H9 (cell line): Measurements from ENCODE around the gene UBALD1. TPM values are rescaled to one million over a fixed set of nuclear protein-coding genes. Genes with fewer than 3 reads are reported as not detected.
A peak's percentile ranks its signal among the peaks of the same experiment; 100 is the strongest.

ENCODE experiments used
- DNase-seq: peaks from one replicate; pipeline ENCODE4 v3.0.0-alpha.2; 2017
- H2AFZ ChIP-seq: one replicate; pipeline ENCODE4 v1.6.1; 2013; ENCODE audit warnings: mild to moderate bottlenecking, low read length, control low read depth, moderate library complexity
- H2AK5ac ChIP-seq: 2 replicates; pipeline ENCODE4 v1.6.1; 2013; ENCODE audit warnings: low read length, control low read depth, mixed read lengths; ENCODE audit not compliant: insufficient read length
- H2BK120ac ChIP-seq: one replicate; pipeline ENCODE4 v1.6.1; 2013; ENCODE audit warnings: low read depth, mild to moderate bottlenecking, low read length, control low read depth, inconsistent platforms; ENCODE audit not compliant: poor library complexity, severe bottlenecking
- H2BK12ac ChIP-seq: 2 replicates; pipeline ENCODE4 v1.6.1; 2013; ENCODE audit warnings: low read length, control low read depth, mixed read lengths, low read depth; ENCODE audit not compliant: insufficient read length
- H2BK15ac ChIP-seq: 2 replicates; pipeline ENCODE4 v1.6.1; 2013; ENCODE audit warnings: low read depth, low read length, control low read depth
- H2BK20ac ChIP-seq: one replicate; pipeline ENCODE4 v1.6.1; 2013; ENCODE audit warnings: low read depth, mild to moderate bottlenecking, low read length, control low read depth, inconsistent platforms; ENCODE audit not compliant: poor library complexity, severe bottlenecking
- H2BK5ac ChIP-seq: 2 replicates; pipeline ENCODE4 v1.6.1; 2013; ENCODE audit warnings: low read length, control low read depth, mixed read lengths; ENCODE audit not compliant: insufficient read length
- H3K14ac ChIP-seq: 2 replicates; pipeline ENCODE4 v1.6.1; 2013; ENCODE audit warnings: low read length, control low read depth; ENCODE audit not compliant: insufficient read depth
- H3K18ac ChIP-seq: 2 replicates; pipeline ENCODE4 v1.6.1; 2013; ENCODE audit warnings: low read depth, mild to moderate bottlenecking, mixed read lengths, low read length, control low read depth; ENCODE audit not compliant: insufficient read length
- H3K23ac ChIP-seq: 2 replicates; pipeline ENCODE4 v1.6.1; 2013; ENCODE audit warnings: low read length, control low read depth, mixed read lengths, low read depth; ENCODE audit not compliant: insufficient read length
- H3K23me2 ChIP-seq: 2 replicates; pipeline ENCODE4 v1.6.1; 2013; ENCODE audit warnings: low read depth, mild to moderate bottlenecking, mixed read lengths, low read length, control low read depth; ENCODE audit not compliant: insufficient read length, poor library complexity, severe bottlenecking
- H3K27ac ChIP-seq: 2 replicates; pipeline ENCODE4 v1.5.1; 2013; ENCODE audit warnings: low read length, control low read depth, mixed read lengths, low read depth; ENCODE audit not compliant: insufficient read length
- H3K27me3 ChIP-seq: 2 replicates; pipeline ENCODE4 v1.6.1; 2013; ENCODE audit warnings: low read length, control low read depth, inconsistent platforms; ENCODE audit not compliant: insufficient read depth
- H3K4ac ChIP-seq: 2 replicates; pipeline ENCODE4 v1.6.1; 2013; ENCODE audit warnings: low read depth, mild to moderate bottlenecking, control low read depth, inconsistent platforms, low read length, moderate library complexity
- H3K4me1 ChIP-seq: 2 replicates; pipeline ENCODE4 v1.6.1; 2013; ENCODE audit warnings: low read length, control low read depth, inconsistent platforms; ENCODE audit not compliant: insufficient read depth
- H3K4me2 ChIP-seq: 2 replicates; pipeline ENCODE4 v1.6.1; 2013; ENCODE audit warnings: low read length, control low read depth, mixed read lengths; ENCODE audit not compliant: insufficient read length, insufficient read depth
- H3K56ac ChIP-seq: 2 replicates; pipeline ENCODE4 v1.6.1; 2013; ENCODE audit warnings: low read depth, mild to moderate bottlenecking, mixed read lengths, low read length, control low read depth; ENCODE audit not compliant: insufficient read length
- H3K79me1 ChIP-seq: 2 replicates; pipeline ENCODE4 v1.6.1; 2013; ENCODE audit warnings: low read depth, mild to moderate bottlenecking, moderate library complexity, low read length, control low read depth, inconsistent platforms; ENCODE audit not compliant: insufficient read depth, poor library complexity, severe bottlenecking
- H3K79me2 ChIP-seq: 2 replicates; pipeline ENCODE4 v1.6.1; 2013; ENCODE audit warnings: low read length, control low read depth, inconsistent platforms; ENCODE audit not compliant: insufficient read depth
- H3K9ac ChIP-seq: 2 replicates; pipeline ENCODE4 v1.6.1; 2013; ENCODE audit warnings: low read length, control low read depth, mixed read lengths; ENCODE audit not compliant: insufficient read length; ENCODE audit errors: extremely low read depth
- H3K9me3 ChIP-seq: one replicate; pipeline ENCODE4 v1.6.1; 2013; ENCODE audit warnings: low read depth, low read length, inconsistent platforms; ENCODE audit not compliant: control insufficient read depth
- H3T11ph ChIP-seq: one replicate; pipeline ENCODE4 v1.6.1; 2013; ENCODE audit warnings: mild to moderate bottlenecking, low read length, control low read depth, inconsistent platforms
- H4K20me1 ChIP-seq: one replicate; pipeline ENCODE4 v1.6.1; 2013; ENCODE audit not compliant: control insufficient read depth, insufficient read length, insufficient read depth
- H4K5ac ChIP-seq: 2 replicates; pipeline ENCODE4 v1.6.1; 2013; ENCODE audit warnings: low read depth, mild to moderate bottlenecking, mixed read lengths, low read length, control low read depth; ENCODE audit not compliant: insufficient read length
- H4K8ac ChIP-seq: replicated peaks from 2 replicates; pipeline ENCODE4 v1.6.1; 2013; ENCODE audit warnings: low read length, control low read depth, mixed read lengths, low read depth; ENCODE audit not compliant: insufficient read length
- H4K91ac ChIP-seq: 2 replicates; pipeline ENCODE4 v1.6.1; 2013; ENCODE audit warnings: low read depth, mild to moderate bottlenecking, moderate library complexity, mixed read lengths, low read length, control low read depth; ENCODE audit not compliant: insufficient read length
- H3K27ac Mint-ChIP-seq, 3 experiments: 2 replicates in 2 of 3; 3 replicates in 1 of 3; pipeline ENCODE4 v1.8.0; 2020 to 2021; ENCODE audit warnings: mixed read lengths in 3 of 3, mild to moderate bottlenecking in 1 of 3, moderate library complexity in 1 of 3
- H3K27me3 Mint-ChIP-seq: 2 replicates; pipeline ENCODE4 v1.8.0; 2021; ENCODE audit warnings: low read depth, mild to moderate bottlenecking, moderate library complexity, mixed read lengths
- H3K36me3 Mint-ChIP-seq, 3 experiments: 2 replicates in 2 of 3; 3 replicates in 1 of 3; pipeline ENCODE4 v1.8.0; 2020 to 2021; ENCODE audit warnings: low read depth in 3 of 3, mixed read lengths in 3 of 3; ENCODE audit not compliant: insufficient read depth in 1 of 3
- H3K4me1 Mint-ChIP-seq, 2 experiments: 2 replicates each; pipeline ENCODE4 v1.8.0; 2020; ENCODE audit warnings: mixed read lengths in 2 of 2
- H3K4me3 Mint-ChIP-seq, 2 experiments: 2 replicates in 1 of 2; 3 replicates in 1 of 2; pipeline ENCODE4 v1.8.0; 2020 to 2021; ENCODE audit warnings: mild to moderate bottlenecking in 2 of 2, mixed read lengths in 2 of 2, moderate library complexity in 1 of 2
- H3K9me3 Mint-ChIP-seq, 2 experiments: 2 replicates in 1 of 2; 3 replicates in 1 of 2; pipeline ENCODE4 v1.8.0; 2020; ENCODE audit warnings: mild to moderate bottlenecking in 2 of 2, mixed read lengths in 2 of 2, moderate library complexity in 1 of 2
- WGBS: extraction: QIAGEN DNeasy Blood & Tissue Kit; methylation state at CpG from one replicate; pipeline ENCODE4 v1.1.7; 2013; ENCODE audit warnings: missing lambda C conversion rate, low lambda C conversion rate, mixed read lengths; ENCODE audit not compliant: insufficient read length; ENCODE audit errors: extremely low coverage; 5-methylcytosine and 5-hydroxymethylcytosine counted together
- total RNA-seq: library from RNA; stranded (reverse); gene quantifications from 2 replicates; pipeline ENCODE4 v1.2.1, GENCODE V29; 2021
- TF ChIP-seq, protein P1 (sequence below): fragments of 200-600 bp; sonication (generic); conservative IDR thresholded peaks from 3 replicates; pipeline ENCODE4 v1.8.0; 2021; ENCODE audit warnings: antibody characterized with exemption, mild to moderate bottlenecking

Gene UBALD1
- total RNA-seq, 1 experiment from 2014 or later: 80.9 TPM

DNA sequence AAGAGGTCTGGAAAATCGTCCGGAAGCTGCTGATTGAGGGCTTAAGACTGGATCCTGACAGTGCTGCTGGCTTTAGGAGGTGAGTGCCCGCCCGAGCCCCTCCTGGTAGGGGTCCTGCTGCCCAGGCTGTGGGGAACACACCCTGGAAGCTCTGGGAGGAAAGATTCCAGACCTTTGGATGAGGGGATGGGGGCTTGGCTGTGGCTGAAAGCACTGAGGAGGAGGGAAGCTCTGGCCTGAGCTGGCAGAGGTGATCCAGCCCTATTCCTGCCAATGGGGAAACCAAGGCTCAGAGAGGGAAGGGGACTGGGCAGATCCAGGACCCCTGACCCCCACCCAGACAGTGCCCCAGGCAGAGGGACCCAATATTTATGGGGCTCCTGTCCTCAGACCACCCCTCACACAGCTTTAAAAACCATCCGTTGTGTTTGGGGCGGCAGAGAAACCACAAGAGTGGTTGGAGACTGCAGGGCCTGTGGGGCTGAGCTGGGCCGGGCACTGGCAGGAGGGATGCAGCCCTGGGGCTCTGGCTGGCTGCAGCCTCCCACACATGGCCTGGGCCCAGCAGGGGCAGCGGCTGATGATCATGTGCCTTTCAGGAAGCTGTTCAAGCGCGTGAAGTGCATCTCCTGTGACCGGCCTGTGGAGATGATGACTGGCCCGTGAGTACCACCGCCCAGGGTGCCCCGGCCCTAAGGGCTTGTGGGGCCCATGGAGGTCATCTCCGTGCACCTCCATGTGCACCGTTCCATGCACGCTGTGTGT, 22.8 kb downstream of the UBALD1 start:
- H3K4me3 Mint-ChIP-seq: no peak overlapping the region
- peaks cover 17% of the 10 kb centered on the region for H3K27me3 Mint-ChIP-seq
- H3K4ac ChIP-seq: no peak overlapping the region
- no peak overlapping the region for H3K14ac ChIP-seq
- H2BK12ac ChIP-seq: no peak overlapping the region
- no peak overlapping the region for H4K5ac ChIP-seq
- no peak overlapping the region for H3K18ac ChIP-seq
- no peak overlapping the region for H3T11ph ChIP-seq
- DNase-seq: peak; percentile 46
- no peaks in the 10 kb centered on the region for H3K79me2 ChIP-seq
- peaks cover 5% of the 10 kb centered on the region; the same call in 1 of the 2 replicates for H3K4me1 ChIP-seq
- peak overlapping the region in 1 of 3 experiments; percentile 16; a peak in 2 of 7 replicates for H3K27ac Mint-ChIP-seq
- no peaks in the 10 kb centered on the region for H3K79me1 ChIP-seq
- no CpG with 5 or more reads among the region's 17 CpGs for WGBS
- H4K8ac ChIP-seq: no peak overlapping the region
- H3K27me3 ChIP-seq: no peaks in the 10 kb centered on the region
- H2BK5ac ChIP-seq: no peak overlapping the region
- no peaks in the 10 kb centered on the region for H4K20me1 ChIP-seq
- no peak overlapping the region for H3K23ac ChIP-seq
- no peak overlapping the region for H2AFZ ChIP-seq
- H3K4me2 ChIP-seq: no peak overlapping the region
- peaks cover 9 to 10% of the 10 kb centered on the region in 2 experiments; a peak in 4 of 5 replicates for H3K9me3 Mint-ChIP-seq
- H2BK15ac ChIP-seq: no peak overlapping the region
- TF ChIP-seq, protein P1, sequence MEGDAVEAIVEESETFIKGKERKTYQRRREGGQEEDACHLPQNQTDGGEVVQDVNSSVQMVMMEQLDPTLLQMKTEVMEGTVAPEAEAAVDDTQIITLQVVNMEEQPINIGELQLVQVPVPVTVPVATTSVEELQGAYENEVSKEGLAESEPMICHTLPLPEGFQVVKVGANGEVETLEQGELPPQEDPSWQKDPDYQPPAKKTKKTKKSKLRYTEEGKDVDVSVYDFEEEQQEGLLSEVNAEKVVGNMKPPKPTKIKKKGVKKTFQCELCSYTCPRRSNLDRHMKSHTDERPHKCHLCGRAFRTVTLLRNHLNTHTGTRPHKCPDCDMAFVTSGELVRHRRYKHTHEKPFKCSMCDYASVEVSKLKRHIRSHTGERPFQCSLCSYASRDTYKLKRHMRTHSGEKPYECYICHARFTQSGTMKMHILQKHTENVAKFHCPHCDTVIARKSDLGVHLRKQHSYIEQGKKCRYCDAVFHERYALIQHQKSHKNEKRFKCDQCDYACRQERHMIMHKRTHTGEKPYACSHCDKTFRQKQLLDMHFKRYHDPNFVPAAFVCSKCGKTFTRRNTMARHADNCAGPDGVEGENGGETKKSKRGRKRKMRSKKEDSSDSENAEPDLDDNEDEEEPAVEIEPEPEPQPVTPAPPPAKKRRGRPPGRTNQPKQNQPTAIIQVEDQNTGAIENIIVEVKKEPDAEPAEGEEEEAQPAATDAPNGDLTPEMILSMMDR: no peak
- no peaks in the 10 kb centered on the region for H3K9me3 ChIP-seq
- no peak overlapping the region for H2BK20ac ChIP-seq
- peaks cover 25 to 27% of the 10 kb centered on the region in 2 experiments for H3K4me1 Mint-ChIP-seq
- peaks cover 5 to 11% (median 6%) of the 10 kb centered on the region in 3 experiments; a peak in 5 of 7 replicates for H3K36me3 Mint-ChIP-seq
- H2BK120ac ChIP-seq: no peak overlapping the region
- no peak overlapping the region for H2AK5ac ChIP-seq
- H3K56ac ChIP-seq: no peak overlapping the region
- no peaks in the 10 kb centered on the region for H3K23me2 ChIP-seq
- no peak overlapping the region for H3K27ac ChIP-seq
- H4K91ac ChIP-seq: no peak overlapping the region
- no peak overlapping the region for H3K9ac ChIP-seq
